Measurements from ENCODE around the gene CPXM2.

DNA sequence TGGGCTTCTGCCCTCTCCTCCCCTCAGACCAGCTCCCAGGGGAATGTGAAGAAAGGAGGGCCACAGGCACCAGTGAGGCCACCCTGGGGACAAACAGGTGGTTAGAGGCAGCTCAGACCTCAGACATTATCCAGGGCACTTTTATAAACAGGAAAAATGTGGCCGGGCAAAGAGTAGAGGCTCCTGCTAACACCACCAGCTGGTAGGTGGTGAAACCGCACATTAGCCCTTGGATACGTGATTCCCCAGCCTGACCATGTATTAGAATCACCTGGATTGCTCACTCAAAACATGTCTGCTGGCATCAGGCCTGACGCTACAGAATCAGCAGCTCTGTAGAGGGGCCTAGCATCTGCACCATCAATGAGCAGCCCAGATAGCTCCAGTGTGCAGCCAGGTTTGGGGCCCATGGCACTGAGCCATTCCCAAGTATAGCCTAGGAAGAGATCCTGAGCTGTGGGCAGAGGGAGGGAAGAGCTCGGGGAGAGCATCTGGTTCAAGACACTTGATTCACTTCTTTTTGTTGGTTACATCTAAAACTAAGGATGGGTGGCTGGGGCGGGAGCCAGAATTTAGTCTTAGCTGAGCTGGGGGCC, 188.3 kb downstream of the CPXM2 start:
- TF ChIP-seq EP300 (IDR thresholded peaks at IDR 0.05): no peak
- TF ChIP-seq, protein P1, sequence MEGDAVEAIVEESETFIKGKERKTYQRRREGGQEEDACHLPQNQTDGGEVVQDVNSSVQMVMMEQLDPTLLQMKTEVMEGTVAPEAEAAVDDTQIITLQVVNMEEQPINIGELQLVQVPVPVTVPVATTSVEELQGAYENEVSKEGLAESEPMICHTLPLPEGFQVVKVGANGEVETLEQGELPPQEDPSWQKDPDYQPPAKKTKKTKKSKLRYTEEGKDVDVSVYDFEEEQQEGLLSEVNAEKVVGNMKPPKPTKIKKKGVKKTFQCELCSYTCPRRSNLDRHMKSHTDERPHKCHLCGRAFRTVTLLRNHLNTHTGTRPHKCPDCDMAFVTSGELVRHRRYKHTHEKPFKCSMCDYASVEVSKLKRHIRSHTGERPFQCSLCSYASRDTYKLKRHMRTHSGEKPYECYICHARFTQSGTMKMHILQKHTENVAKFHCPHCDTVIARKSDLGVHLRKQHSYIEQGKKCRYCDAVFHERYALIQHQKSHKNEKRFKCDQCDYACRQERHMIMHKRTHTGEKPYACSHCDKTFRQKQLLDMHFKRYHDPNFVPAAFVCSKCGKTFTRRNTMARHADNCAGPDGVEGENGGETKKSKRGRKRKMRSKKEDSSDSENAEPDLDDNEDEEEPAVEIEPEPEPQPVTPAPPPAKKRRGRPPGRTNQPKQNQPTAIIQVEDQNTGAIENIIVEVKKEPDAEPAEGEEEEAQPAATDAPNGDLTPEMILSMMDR (IDR thresholded peaks at IDR 0.05): no peak
